NB4 (cell line): ENCODE measurements around the gene METAP1.

ENCODE experiments used
- CTCF ChIP-seq: IDR thresholded peaks from one replicate; pipeline ENCODE4 v1.5.1; 2012; ENCODE audit warnings: low read depth, low read length
- POLR2A ChIP-seq: IDR thresholded peaks from 2 replicates; pipeline ENCODE4 v1.6.1; 2011; ENCODE audit warnings: mild to moderate bottlenecking; ENCODE audit not compliant: insufficient read length; ENCODE audit errors: extremely low read depth

GRCh38 chr4:98951710-98952109, 43.8 kb upstream of the METAP1 start:
- TF ChIP-seq CTCF (no peak), POLR2A (no peak)
